ENCODE data around the gene NUP62. TPM values are rescaled to one million over a fixed set of nuclear protein-coding genes. Genes with fewer than 3 reads are reported as not detected.
"Not testable (repeated sequence)": the region's sequence is repeated elsewhere in the genome, so short reads cannot be mapped to it uniquely, and the experiment has no call there.

The NUP62 gene
- total RNA-seq, 2 experiments from 2014 or later = 113 to 119 TPM

DNA sequence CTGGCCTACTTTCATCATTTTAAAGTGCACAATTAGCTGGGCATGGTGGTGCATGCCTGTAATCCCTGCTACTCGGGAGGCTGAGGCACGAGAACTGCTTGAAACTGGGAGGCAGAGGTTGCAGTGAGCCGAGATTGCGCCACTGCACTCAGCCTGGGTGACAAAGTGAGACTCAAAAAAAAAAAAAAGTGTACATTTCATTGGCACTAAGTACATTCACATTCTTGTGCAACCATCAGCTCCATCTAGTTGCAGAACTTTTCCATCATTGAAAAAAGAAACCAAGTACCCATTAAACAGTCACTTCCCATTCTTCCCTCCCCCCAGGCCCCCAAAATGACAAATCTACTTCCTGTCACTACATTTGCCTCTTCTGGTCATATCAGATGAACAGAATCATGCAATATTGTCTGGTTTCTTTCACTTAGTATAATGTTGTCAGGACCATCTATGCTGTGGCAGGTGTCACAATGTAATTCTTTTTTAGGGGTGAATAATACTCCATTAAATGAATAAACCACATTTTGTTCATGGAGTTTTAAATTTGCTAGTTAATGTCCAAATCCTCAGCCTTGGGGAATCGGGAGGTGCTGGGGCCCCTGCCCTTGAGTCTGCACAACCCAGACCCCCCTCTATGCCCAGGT lies 39.1 kb upstream of the NUP62 start:
- POLR2A ChIA-PET = no interaction called here
- Mint-ChIP-seq H3K27ac (no peak overlapping the region), H3K27me3 (peaks cover 11% of the 10 kb centered on the region), H3K4me1 (ENCODE audit: low read depth) (no peaks in the 10 kb centered on the region), H3K4me3 (no peak overlapping the region), H3K36me3 (ENCODE audit: low read depth) (no peaks in the 10 kb centered on the region), H3K9me3 (no peaks in the 10 kb centered on the region)
- intact Hi-C loops (cut with micrococcal nuclease) = no loop called here
- TF ChIP-seq, protein P1, sequence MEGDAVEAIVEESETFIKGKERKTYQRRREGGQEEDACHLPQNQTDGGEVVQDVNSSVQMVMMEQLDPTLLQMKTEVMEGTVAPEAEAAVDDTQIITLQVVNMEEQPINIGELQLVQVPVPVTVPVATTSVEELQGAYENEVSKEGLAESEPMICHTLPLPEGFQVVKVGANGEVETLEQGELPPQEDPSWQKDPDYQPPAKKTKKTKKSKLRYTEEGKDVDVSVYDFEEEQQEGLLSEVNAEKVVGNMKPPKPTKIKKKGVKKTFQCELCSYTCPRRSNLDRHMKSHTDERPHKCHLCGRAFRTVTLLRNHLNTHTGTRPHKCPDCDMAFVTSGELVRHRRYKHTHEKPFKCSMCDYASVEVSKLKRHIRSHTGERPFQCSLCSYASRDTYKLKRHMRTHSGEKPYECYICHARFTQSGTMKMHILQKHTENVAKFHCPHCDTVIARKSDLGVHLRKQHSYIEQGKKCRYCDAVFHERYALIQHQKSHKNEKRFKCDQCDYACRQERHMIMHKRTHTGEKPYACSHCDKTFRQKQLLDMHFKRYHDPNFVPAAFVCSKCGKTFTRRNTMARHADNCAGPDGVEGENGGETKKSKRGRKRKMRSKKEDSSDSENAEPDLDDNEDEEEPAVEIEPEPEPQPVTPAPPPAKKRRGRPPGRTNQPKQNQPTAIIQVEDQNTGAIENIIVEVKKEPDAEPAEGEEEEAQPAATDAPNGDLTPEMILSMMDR (IDR thresholded peaks at IDR 0.05) = no peak
- no peak for DNase-seq
- CTCF ChIA-PET = interaction anchor here (1.5 kb wide), 1 partner anchor 29 kb away, joined by 3 read pairs; no protein-coding TSS in a partner anchor
- no peak for ATAC-seq

DNA sequence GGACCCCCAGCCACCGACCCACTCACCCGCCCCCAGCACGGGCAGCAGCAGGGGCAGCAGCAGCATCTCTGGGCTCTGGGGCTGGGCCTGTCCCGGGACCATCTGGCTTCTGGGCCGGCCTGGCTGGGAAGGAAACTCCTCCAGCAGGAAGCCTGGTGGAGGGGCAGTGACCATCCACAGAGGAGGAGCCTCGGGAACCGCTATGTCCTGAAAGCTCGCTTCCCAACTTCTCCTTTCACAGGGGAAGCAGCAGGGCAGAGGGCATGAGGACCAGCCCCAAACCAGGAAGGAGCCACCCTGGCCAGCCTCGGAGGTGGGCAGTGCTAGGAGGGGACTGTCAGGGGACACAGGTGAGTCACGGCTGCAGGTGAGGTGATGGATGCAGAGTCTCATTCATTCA lies 31.7 kb upstream of the NUP62 start, which contains the start of gene SIGLEC11:
Gene SIGLEC11, minus strand, starts transcription at position 193 of the 400 bp plus-strand sequence. Its CDS starts 91 bp downstream, at position 102.
- H3K4me3 Mint-ChIP-seq; H3K4me1 Mint-ChIP-seq (ENCODE audit: low read depth); CTCF ChIA-PET; H3K27me3 Mint-ChIP-seq; H3K9me3 Mint-ChIP-seq; DNase-seq; H3K27ac Mint-ChIP-seq; POLR2A ChIA-PET; ATAC-seq; H3K36me3 Mint-ChIP-seq (ENCODE audit: low read depth); intact Hi-C loops (cut with micrococcal nuclease): not testable (repeated sequence)

DNA sequence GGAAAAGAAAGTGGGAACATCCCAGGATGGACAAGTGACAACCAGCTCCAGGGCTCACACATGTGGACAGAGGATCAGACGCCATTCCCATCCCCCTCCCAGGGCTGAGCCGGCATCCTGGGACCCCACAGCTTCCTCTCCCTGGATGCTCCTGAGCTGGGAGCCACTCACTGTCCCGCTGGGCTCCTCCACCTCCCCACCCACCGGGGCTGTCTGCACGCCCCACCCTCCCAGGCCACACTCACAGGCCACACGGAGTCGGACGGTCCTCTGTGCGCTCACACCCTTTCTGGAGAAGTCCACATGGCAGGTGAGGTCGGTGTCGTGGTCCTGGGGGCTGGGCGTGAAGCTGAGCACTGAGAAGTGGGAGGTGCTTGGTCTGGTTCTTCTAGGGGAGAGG lies 30.6 kb upstream of the NUP62 start:
- POLR2A ChIA-PET; H3K27me3 Mint-ChIP-seq; CTCF ChIA-PET; H3K27ac Mint-ChIP-seq; H3K4me1 Mint-ChIP-seq (ENCODE audit: low read depth); intact Hi-C loops (cut with micrococcal nuclease); H3K4me3 Mint-ChIP-seq; H3K36me3 Mint-ChIP-seq (ENCODE audit: low read depth); ATAC-seq; H3K9me3 Mint-ChIP-seq; DNase-seq: not testable (repeated sequence)

DNA sequence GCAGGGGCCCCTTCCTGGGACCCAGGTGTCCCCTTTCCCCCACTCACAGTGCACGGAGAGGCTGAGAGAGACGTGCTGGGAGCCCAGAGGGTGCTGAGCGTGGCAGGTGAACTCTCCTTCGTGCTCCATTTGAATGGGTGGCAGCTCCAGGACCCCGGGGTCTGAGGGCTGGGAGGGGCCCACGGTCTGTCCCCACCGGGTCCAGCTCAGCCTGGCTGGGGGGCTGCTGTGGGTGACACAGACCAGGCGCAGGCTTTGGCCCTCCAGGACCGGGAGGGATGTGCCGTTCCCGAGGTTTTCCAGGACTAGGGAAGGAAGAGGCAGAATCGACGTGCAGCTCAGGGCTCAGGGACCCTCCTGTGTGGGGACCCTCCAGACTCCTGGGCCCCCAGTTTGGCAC lies 29.3 kb upstream of the NUP62 start:
- DNase-seq; intact Hi-C loops (cut with micrococcal nuclease); H3K27ac Mint-ChIP-seq; H3K4me3 Mint-ChIP-seq; H3K9me3 Mint-ChIP-seq; H3K36me3 Mint-ChIP-seq (ENCODE audit: low read depth); ATAC-seq; H3K4me1 Mint-ChIP-seq (ENCODE audit: low read depth); POLR2A ChIA-PET; CTCF ChIA-PET: not testable (repeated sequence)
- peaks cover 12% of the 10 kb centered on the region for H3K27me3 Mint-ChIP-seq

DNA sequence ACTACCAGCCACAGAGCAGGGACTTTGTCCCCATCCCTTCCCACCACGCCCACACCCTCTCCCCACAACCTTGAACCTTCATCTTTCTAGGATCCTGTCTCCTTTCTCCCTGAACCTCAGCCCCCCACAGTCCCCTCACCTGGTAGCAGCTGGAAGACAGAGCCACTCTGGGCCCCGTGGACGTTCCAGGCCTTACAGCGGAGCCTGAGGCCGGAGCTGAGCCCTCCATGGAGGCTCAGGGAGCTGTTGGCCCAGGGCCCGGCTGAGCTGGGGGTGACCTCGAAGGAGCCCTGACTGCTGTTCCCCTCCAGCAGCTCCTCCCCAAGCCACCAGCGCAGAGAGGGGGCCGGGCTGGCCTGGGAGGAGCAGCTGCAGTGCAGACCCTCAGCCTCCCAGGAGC lies 28.8 kb upstream of the NUP62 start:
- H3K9me3 Mint-ChIP-seq; H3K4me3 Mint-ChIP-seq; H3K27ac Mint-ChIP-seq; POLR2A ChIA-PET; H3K4me1 Mint-ChIP-seq (ENCODE audit: low read depth); H3K36me3 Mint-ChIP-seq (ENCODE audit: low read depth); ATAC-seq; intact Hi-C loops (cut with micrococcal nuclease); DNase-seq: not testable (repeated sequence)
- CTCF ChIA-PET = interaction anchor here (0.9 to 1.2 kb wide), 2 partner anchors 21 to 26 kb away, joined by 3 to 5 read pairs; no protein-coding TSS in a partner anchor
- H3K27me3 Mint-ChIP-seq = peaks cover 15% of the 10 kb centered on the region

DNA sequence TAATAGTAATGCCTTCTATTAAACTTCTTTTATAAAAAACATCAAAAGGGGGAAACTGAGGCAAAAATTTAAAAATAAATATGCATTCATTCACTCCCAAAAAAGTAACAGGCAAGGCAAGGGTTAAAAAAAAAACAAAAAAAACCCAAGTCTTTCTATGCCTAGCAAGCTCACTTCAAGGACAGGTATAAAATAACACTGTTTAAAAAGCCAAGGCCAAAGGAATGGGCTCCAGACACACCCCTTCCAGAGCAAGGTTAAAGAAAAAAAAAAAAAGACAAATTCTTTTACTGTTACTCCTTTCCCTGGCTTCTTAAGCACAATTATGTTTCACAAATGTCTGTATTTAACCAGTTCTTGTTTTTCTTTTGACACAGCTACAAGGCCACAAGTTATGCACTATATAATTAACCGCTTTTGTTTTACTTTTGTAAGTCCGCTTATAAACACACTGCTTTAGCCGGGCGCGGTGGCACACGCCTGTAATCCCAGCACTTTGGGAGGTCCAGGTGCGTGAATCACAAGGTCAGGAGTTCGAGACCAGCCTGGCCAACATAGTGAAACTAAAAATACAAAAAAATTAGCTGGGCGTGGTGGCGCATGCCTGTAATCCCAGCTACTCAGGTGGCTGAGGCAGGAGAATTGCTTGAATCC lies 28.1 kb upstream of the NUP62 start:
- CTCF ChIA-PET = interaction anchor here (0.9 to 1.2 kb wide), 2 partner anchors 20 to 27 kb away, joined by 3 to 5 read pairs; no protein-coding TSS in a partner anchor
- POLR2A ChIA-PET = no interaction called here
- Mint-ChIP-seq H3K4me1 (ENCODE audit: low read depth) (peaks cover 9% of the 10 kb centered on the region), H3K27ac (no peak overlapping the region), H3K27me3 (peaks cover 15% of the 10 kb centered on the region), H3K4me3 (no peak overlapping the region), H3K36me3 (ENCODE audit: low read depth) (no peaks in the 10 kb centered on the region), H3K9me3 (no peaks in the 10 kb centered on the region)
- intact Hi-C loops (cut with micrococcal nuclease) = no loop called here
- DNase-seq (no peak), ATAC-seq (no peak)
- TF ChIP-seq, protein P1 (IDR thresholded peaks at IDR 0.05) = no peak

DNA sequence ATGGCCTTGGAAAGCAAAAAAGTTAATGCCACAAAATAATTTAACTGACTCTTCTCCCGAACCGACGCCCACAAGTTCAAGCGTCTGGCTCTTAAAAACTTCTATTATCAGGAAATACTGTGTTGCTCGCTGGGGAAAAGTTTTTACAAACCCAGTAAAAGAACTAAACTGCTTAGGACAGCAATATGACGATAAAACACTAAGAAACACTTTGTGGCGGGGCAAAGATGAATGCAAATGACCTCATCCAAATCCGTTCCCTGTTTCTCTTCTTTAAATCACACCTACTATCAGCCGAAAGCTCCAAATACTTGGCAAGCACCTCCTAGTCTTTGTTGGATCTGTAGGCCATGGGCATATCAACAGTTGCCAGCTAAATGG lies 26.8 kb upstream of the NUP62 start:
- intact Hi-C loops (cut with micrococcal nuclease) = no loop called here
- Mint-ChIP-seq H3K9me3 (no peaks in the 10 kb centered on the region), H3K4me3 (no peak overlapping the region), H3K36me3 (ENCODE audit: low read depth) (no peaks in the 10 kb centered on the region), H3K27ac (no peak overlapping the region), H3K27me3 (peaks cover 13% of the 10 kb centered on the region), H3K4me1 (ENCODE audit: low read depth) (peaks cover 9% of the 10 kb centered on the region)
- ChIA-PET CTCF (no interaction called here), POLR2A (no interaction called here)
- no peak for ATAC-seq
- TF ChIP-seq, protein P1 (IDR thresholded peaks at IDR 0.05) = no peak
- no peak for DNase-seq
